H1 (cell line): ENCODE results near the gene POGK. TPM values are rescaled to one million over a fixed set of nuclear protein-coding genes. Genes with fewer than 3 reads are reported as not detected.

Experiments used
- CTCF ChIA-PET: fragments of 300-600 bp; sonication (Branson Sonifier 250); formaldehyde crosslinking; loops from one replicate; lab custom pipeline; 2021; ENCODE audit not compliant: partially characterized antibody; lab: Charles Lee
- POLR2A ChIA-PET: fragments of 300-600 bp; sonication (Branson Sonifier 250); formaldehyde crosslinking; loops from one replicate; lab custom pipeline; 2021; ENCODE audit warnings: inconsistent platforms; ENCODE audit not compliant: partially characterized antibody; lab: Charles Lee
- DNase-seq, 2 experiments: peaks; one replicate each; pipeline versions ENCODE4 v3.0.0 to v3.0.0-alpha.2; 2010 to 2022; ENCODE audit warnings: low spot score in 2 of 2, low read depth in 1 of 2, mixed read lengths in 1 of 2
- FAIRE-seq: peaks from 2 replicates; lab custom pipeline; 2011; peaks lifted over from hg19 to GRCh38; lab: Jason Lieb, UNC
- H2AFZ ChIP-seq: 2 replicates; pipeline ENCODE4 v1.8.1; 2012; ENCODE audit warnings: low read length, inconsistent platforms
- H2AK5ac ChIP-seq: 2 replicates; pipeline ENCODE4 v1.6.1; 2013; ENCODE audit warnings: low read depth, low read length
- H2BK120ac ChIP-seq: replicated peaks from 2 replicates; pipeline ENCODE3; 2013; ENCODE audit warnings: low read depth, low read length, inconsistent platforms
- H2BK12ac ChIP-seq: 2 replicates; pipeline ENCODE4 v1.6.1; 2013; ENCODE audit warnings: low read depth, low read length
- H2BK15ac ChIP-seq: 2 replicates; pipeline ENCODE4 v1.6.1; 2013; ENCODE audit warnings: low read length
- H2BK20ac ChIP-seq: 2 replicates; pipeline ENCODE4 v1.6.1; 2013; ENCODE audit warnings: low read length
- H2BK5ac ChIP-seq: 2 replicates; pipeline ENCODE4 v1.6.1; 2013; ENCODE audit warnings: low read depth, low read length
- H3K14ac ChIP-seq: 2 replicates; pipeline ENCODE4 v1.6.1; 2013; ENCODE audit warnings: inconsistent platforms; ENCODE audit not compliant: insufficient read length
- H3K18ac ChIP-seq: 2 replicates; pipeline ENCODE4 v1.6.1; 2013; ENCODE audit warnings: low read length; ENCODE audit errors: extremely low read depth
- H3K23ac ChIP-seq: 2 replicates; pipeline ENCODE4 v1.6.1; 2013; ENCODE audit warnings: inconsistent platforms; ENCODE audit not compliant: insufficient read length
- H3K23me2 ChIP-seq: 2 replicates; pipeline ENCODE4 v1.6.1; 2013; ENCODE audit warnings: low read depth, low read length
- H3K27ac ChIP-seq: 2 replicates; pipeline ENCODE4 v1.6.1; 2011; ENCODE audit warnings: low read depth, low read length, inconsistent platforms
- H3K27me3 ChIP-seq, 4 experiments: replicated peaks in 1 of 4; 1 replicate in 1 of 4; 2 replicates in 3 of 4; pipeline versions ENCODE4 v1.6.1 to v1.8.1; 2011 to 2013; ENCODE audit warnings: low read length in 3 of 4, mild to moderate bottlenecking in 3 of 4, inconsistent platforms in 2 of 4, mixed read lengths in 2 of 4, moderate library complexity in 1 of 4; ENCODE audit not compliant: control insufficient read depth in 3 of 4, insufficient read depth in 3 of 4; ENCODE audit errors: extremely low read depth in 1 of 4
- H3K36me3 ChIP-seq, 4 experiments: 2 replicates each; pipeline versions ENCODE4 v1.6.1 to v1.8.1; 2011 to 2013; ENCODE audit warnings: mild to moderate bottlenecking in 4 of 4, low read length in 3 of 4, moderate library complexity in 2 of 4, control low read depth in 1 of 4, inconsistent platforms in 1 of 4; ENCODE audit not compliant: insufficient read depth in 4 of 4, control insufficient read depth in 2 of 4
- H3K4ac ChIP-seq: replicated peaks from 2 replicates; pipeline ENCODE3; 2013; ENCODE audit warnings: low read length, low read depth, mixed read lengths, inconsistent platforms; ENCODE audit not compliant: insufficient read length
- H3K4me1 ChIP-seq, 4 experiments: replicated peaks in 1 of 4; 1 replicate in 1 of 4; 2 replicates in 3 of 4; pipeline versions ENCODE4 v1.6.1 to v1.8.1; 2011 to 2013; ENCODE audit warnings: low read length in 3 of 4, inconsistent platforms in 2 of 4, mixed read lengths in 1 of 4; ENCODE audit not compliant: insufficient read depth in 4 of 4, control insufficient read depth in 3 of 4
- H3K4me2 ChIP-seq, 2 experiments: 2 replicates each; pipeline versions ENCODE4 v1.6.1 to v1.8.1; 2011 to 2013; ENCODE audit warnings: low read depth in 2 of 2, low read length in 2 of 2, control low read depth in 1 of 2, inconsistent platforms in 1 of 2, mild to moderate bottlenecking in 1 of 2; ENCODE audit not compliant: insufficient read depth in 1 of 2
- H3K4me3 ChIP-seq, 4 experiments: fragments of 200-600, 300-600 bp in 1 of 4; sonication (generic), shearing (Covaris generic), sonication (Bioruptor Twin) in 1 of 4; 2 replicates each; pipeline versions ENCODE4 v1.5.1 to v1.8.1; 2011 to 2016; ENCODE audit warnings: low read length in 4 of 4, low read depth in 3 of 4, control low read depth in 2 of 4, inconsistent platforms in 2 of 4, mild to moderate bottlenecking in 2 of 4, mixed read lengths in 1 of 4, moderate library complexity in 1 of 4; ENCODE audit not compliant: insufficient read depth in 2 of 4; ENCODE audit errors: extremely low read depth in 1 of 4
- H3K56ac ChIP-seq: replicated peaks from 2 replicates; pipeline ENCODE3; 2013; ENCODE audit warnings: low read depth, mild to moderate bottlenecking, mixed read lengths, low read length, inconsistent platforms; ENCODE audit not compliant: insufficient read length
- H3K79me1 ChIP-seq: 2 replicates; pipeline ENCODE4 v1.6.1; 2013; ENCODE audit warnings: low read depth, low read length, control low read depth
- H3K79me2 ChIP-seq, 2 experiments: 2 replicates each; pipeline versions ENCODE4 v1.6.1 to v1.8.1; 2012 to 2013; ENCODE audit warnings: low read length in 2 of 2, mild to moderate bottlenecking in 2 of 2, inconsistent platforms in 1 of 2; ENCODE audit not compliant: insufficient read depth in 2 of 2, control insufficient read depth in 1 of 2
- H3K9ac ChIP-seq, 4 experiments: replicated peaks in 1 of 4; 1 replicate in 1 of 4; 2 replicates in 3 of 4; pipeline versions ENCODE4 v1.6.1 to v1.8.1; 2011 to 2013; ENCODE audit warnings: low read depth in 3 of 4, low read length in 3 of 4, control low read depth in 2 of 4, mild to moderate bottlenecking in 2 of 4, moderate library complexity in 2 of 4, inconsistent platforms in 1 of 4; ENCODE audit errors: extremely low read depth in 1 of 4
- H3K9me3 ChIP-seq, 2 experiments: 2 replicates each; pipeline versions ENCODE4 v1.6.1 to v1.8.1; 2012 to 2013; ENCODE audit warnings: mild to moderate bottlenecking in 2 of 2, moderate library complexity in 2 of 2, control low read depth in 1 of 2, inconsistent platforms in 1 of 2, low read depth in 1 of 2, low read length in 1 of 2, mixed read lengths in 1 of 2; ENCODE audit not compliant: insufficient read depth in 2 of 2
- H4K20me1 ChIP-seq, 2 experiments: replicated peaks in 1 of 2; 2 replicates each; pipeline versions ENCODE3 to v1.8.1; 2011 to 2013; ENCODE audit warnings: inconsistent platforms in 2 of 2, low read length in 2 of 2, mild to moderate bottlenecking in 1 of 2; ENCODE audit not compliant: insufficient read depth in 2 of 2, control insufficient read depth in 1 of 2
- H4K5ac ChIP-seq: 2 replicates; pipeline ENCODE4 v1.6.1; 2013; ENCODE audit warnings: low read length, low read depth, mixed read lengths, inconsistent platforms; ENCODE audit not compliant: insufficient read length
- H4K8ac ChIP-seq: 2 replicates; pipeline ENCODE4 v1.8.0; 2013; ENCODE audit warnings: mild to moderate bottlenecking, moderate library complexity, low read length, inconsistent platforms; ENCODE audit not compliant: insufficient read depth; ENCODE audit errors: extremely low read depth
- H4K91ac ChIP-seq: replicated peaks from 2 replicates; pipeline ENCODE3; 2013; ENCODE audit warnings: low read length, mixed read lengths, inconsistent platforms; ENCODE audit not compliant: insufficient read length
- CTCF ChIP-seq, 3 experiments: IDR thresholded peaks; 1 replicate in 2 of 3; 2 replicates in 1 of 3; pipeline versions ENCODE4 v1.5.1 to v1.6.1; 2011; ENCODE audit warnings: low read length in 3 of 3, mild to moderate bottlenecking in 3 of 3, inconsistent platforms in 2 of 3, low read depth in 1 of 3, moderate library complexity in 1 of 3; ENCODE audit not compliant: insufficient read depth in 1 of 3; ENCODE audit errors: control extremely low read depth in 1 of 3
- E2F6 ChIP-seq: IDR thresholded peaks from 2 replicates; pipeline ENCODE4 v1.6.1; 2012; ENCODE audit warnings: inconsistent platforms
- KDM1A ChIP-seq: fragments of 200-600, 300-600 bp; sonication (generic); IDR thresholded peaks from 2 replicates; pipeline ENCODE4 v1.7.1; 2016; ENCODE audit warnings: mild to moderate bottlenecking, low read length, borderline replicate concordance
- POU5F1 ChIP-seq: IDR thresholded peaks from 2 replicates; pipeline ENCODE4 v1.6.1; 2011; ENCODE audit warnings: low read depth, mild to moderate bottlenecking, low read length, moderate library complexity
- RAD21 ChIP-seq, 2 experiments: IDR thresholded peaks in 1 of 2; conservative IDR thresholded peaks in 1 of 2; 2 replicates each; pipeline ENCODE4 v1.6.1; 2011; ENCODE audit warnings: low read depth in 2 of 2, low read length in 2 of 2, improper control_type of control experiment in 1 of 2, inconsistent platforms in 1 of 2, mild to moderate bottlenecking in 1 of 2, moderate library complexity in 1 of 2
- SP4 ChIP-seq: IDR thresholded peaks from 2 replicates; pipeline ENCODE4 v1.6.1; 2012; ENCODE audit warnings: low read length, inconsistent platforms
- TEAD4 ChIP-seq: IDR thresholded peaks from 2 replicates; pipeline ENCODE4 v1.6.1; 2012; ENCODE audit warnings: low read depth, low read length, inconsistent platforms, mixed read lengths
- polyA plus RNA-seq, 7 experiments: library from polyadenylated mRNA; depleted of rRNA in 3 of 7; stranded (reverse) in 5 of 7; unstranded in 2 of 7; fragments of >200 nt in 5 of 7; fragments of 200-250 nt in 2 of 7; gene quantifications; 1 replicate in 5 of 7; 2 replicates in 1 of 7; 4 replicates in 1 of 7; pipeline versions ENCODE4 v1.2.1 to v1.2.3, GENCODE V29; 2011 to 2013; ENCODE audit warnings: missing spikeins in 2 of 7, mixed read lengths in 2 of 7
- total RNA-seq: library from RNA; stranded (reverse); fragmentation: NEBNext Ultra II Directional; extraction: Animal tissue kit (Norgen Biotek cat#: 25700); gene quantifications from 2 replicates; pipeline ENCODE4 v1.2.1, GENCODE V29; 2021

The POGK gene
- total and polyA plus RNA-seq, 2 of the 8 experiments (the other 6 are each of a cell fraction or from before 2014, with no cell fraction given), result 16.9 to 40.3 TPM

- H3K4me1 ChIP-seq, result no peaks in the 10 kb centered on the region; a peak in 1 of 7 replicates
- H4K91ac ChIP-seq, result no peak overlapping the region
- no peak overlapping the region for H3K4ac ChIP-seq
- no peak for TF ChIP-seq RAD21 (IDR thresholded peaks at IDR 0.05 in 1 of 2, conservative IDR thresholded peaks at IDR 0.05 in 1 of 2; ENCODE audit: low read depth in 2 of 2, low read length in 2 of 2)
- TF ChIP-seq CTCF (IDR thresholded peaks at IDR 0.05; ENCODE audit: control extremely low read depth in 1 of 3, insufficient read depth in 1 of 3, low read depth in 1 of 3, low read length in 3 of 3), result no peak
- no peak for TF ChIP-seq SP4
- no peak for TF ChIP-seq KDM1A
- TF ChIP-seq E2F6, result no peak
- no peak for TF ChIP-seq POU5F1
- TF ChIP-seq TEAD4, result no peak
- no peak overlapping the region for H3K27ac ChIP-seq
- CTCF ChIA-PET, result interaction anchor here (1.0 to 3.5 kb wide), 5 partner anchors 8 to 160 kb away, joined by 3 to 22 read pairs (median 5); no protein-coding TSS in a partner anchor
- H3K9me3 ChIP-seq, result peaks cover 16% of the 10 kb centered on the region in 2 experiments
- no peak overlapping the region for H3K18ac ChIP-seq
- FAIRE-seq (no peak), DNase-seq (no peak)
- no peaks in the 10 kb centered on the region for H4K20me1 ChIP-seq
- no peak overlapping the region for H3K4me3 ChIP-seq
- no peak overlapping the region for H2BK5ac ChIP-seq
- no peaks in the 10 kb centered on the region for H3K79me1 ChIP-seq
- no peak overlapping the region for H3K23ac ChIP-seq
- no peaks in the 10 kb centered on the region for H3K79me2 ChIP-seq
- H2AFZ ChIP-seq, result no peak overlapping the region
- H2BK120ac ChIP-seq, result no peak overlapping the region
- no peak overlapping the region for H2BK12ac ChIP-seq
- H4K8ac ChIP-seq, result no peak overlapping the region
- no peaks in the 10 kb centered on the region for H3K23me2 ChIP-seq
- H4K5ac ChIP-seq, result no peak overlapping the region
- no peak overlapping the region for H3K4me2 ChIP-seq
- H3K9ac ChIP-seq, result no peak overlapping the region
- no peak overlapping the region for H2BK20ac ChIP-seq
- H3K27me3 ChIP-seq, result no peaks in the 10 kb centered on the region
- no peak overlapping the region for H2BK15ac ChIP-seq
- POLR2A ChIA-PET, result no interaction called here
- no peak overlapping the region for H3K14ac ChIP-seq
- no peak overlapping the region for H3K56ac ChIP-seq
- no peak overlapping the region for H2AK5ac ChIP-seq
- no peaks in the 10 kb centered on the region for H3K36me3 ChIP-seq
These were observed 60.5 kb downstream of the POGK start for GRCh38 chr1:166899769-166900168.
